Natural killer cell (primary cell): ENCODE data around the gene MALRD1. TPM values are rescaled to one million over a fixed set of nuclear protein-coding genes. Genes with fewer than 3 reads are reported as not detected.

Experiments
- ATAC-seq, 3 donors: fragments of 150-1000 bp in 2 of 3; fragments of 200-7000 bp in 1 of 3; cut with Tn5 transposase; 1 replicate in 1 of 3; 2 replicates in 2 of 3; pipeline ENCODE4 v1.10.0; 2021; ENCODE audit warnings: mild to moderate bottlenecking in 2 of 3, moderate library complexity in 2 of 3
- DNase-seq, 2 donors: peaks; one replicate each; pipeline versions ENCODE4 v3.0.0 to v3.0.0-alpha.2; 2013 to 2021; ENCODE audit warnings: mixed read lengths in 1 of 2
- H3K27ac ChIP-seq: one replicate; pipeline ENCODE4 v1.5.1; 2013; ENCODE audit warnings: mild to moderate bottlenecking, low read length
- H3K27me3 ChIP-seq: one replicate; pipeline ENCODE4 v1.6.1; 2013; ENCODE audit warnings: low read length; ENCODE audit not compliant: control insufficient read depth, insufficient read depth
- H3K36me3 ChIP-seq: one replicate; pipeline ENCODE4 v1.6.1; 2013; ENCODE audit warnings: low read length; ENCODE audit not compliant: control insufficient read depth, insufficient read depth
- H3K4me1 ChIP-seq: one replicate; pipeline ENCODE4 v1.6.1; 2013; ENCODE audit warnings: low read length; ENCODE audit not compliant: control insufficient read depth, insufficient read depth
- H3K4me3 ChIP-seq: one replicate; pipeline ENCODE4 v1.5.1; 2013; ENCODE audit warnings: low read length
- H3K9me3 ChIP-seq: one replicate; pipeline ENCODE4 v1.6.1; 2013; ENCODE audit warnings: low read length; ENCODE audit not compliant: control insufficient read depth, insufficient read depth
- H3K27ac Mint-ChIP-seq, 2 donors: one replicate each; pipeline ENCODE4 v1.8.0; 2022; ENCODE audit warnings: mild to moderate bottlenecking in 2 of 2, mixed read lengths in 2 of 2, moderate library complexity in 1 of 2
- H3K27me3 Mint-ChIP-seq, 2 donors: one replicate each; pipeline ENCODE4 v1.8.0; 2022; ENCODE audit warnings: low read depth in 2 of 2, mixed read lengths in 2 of 2
- H3K36me3 Mint-ChIP-seq: one replicate; pipeline ENCODE4 v1.8.0; 2022; ENCODE audit warnings: mixed read lengths
- H3K4me1 Mint-ChIP-seq, 2 donors: one replicate each; pipeline ENCODE4 v1.8.0; 2022; ENCODE audit warnings: mixed read lengths in 2 of 2
- H3K4me3 Mint-ChIP-seq: one replicate; pipeline ENCODE4 v1.8.0; 2022; ENCODE audit warnings: mild to moderate bottlenecking, moderate library complexity, mixed read lengths
- H3K9me3 Mint-ChIP-seq, 2 donors: one replicate each; pipeline ENCODE4 v1.8.0; 2022; ENCODE audit warnings: mixed read lengths in 2 of 2
- WGBS: methylation state at CpG from one replicate; pipeline ENCODE4 v1.1.7; 2013; ENCODE audit warnings: missing lambda C conversion rate; ENCODE audit not compliant: insufficient coverage; 5-methylcytosine and 5-hydroxymethylcytosine counted together
- intact Hi-C: fragments of 100-400 bp; cut with micrococcal nuclease; formaldehyde crosslinking; loops from one replicate; pipeline ENCODE4 v1.14.2; 2022
- total RNA-seq, 4 donors: library from RNA; stranded (reverse); fragments of 120-200 nt in 1 of 4; gene quantifications; one replicate each; pipeline versions ENCODE4 v1.2.3 to v1.2.4, GENCODE V29; 2013 to 2022
- TF ChIP-seq, protein P1 (sequence below): fragments of 200-600 bp; IDR thresholded peaks from one replicate; pipeline ENCODE4 v1.8.0; 2022; ENCODE audit warnings: antibody characterized with exemption

MALRD1 gene
- not detected for total RNA-seq
- total RNA-seq (2013): 0.27 TPM

DNA sequence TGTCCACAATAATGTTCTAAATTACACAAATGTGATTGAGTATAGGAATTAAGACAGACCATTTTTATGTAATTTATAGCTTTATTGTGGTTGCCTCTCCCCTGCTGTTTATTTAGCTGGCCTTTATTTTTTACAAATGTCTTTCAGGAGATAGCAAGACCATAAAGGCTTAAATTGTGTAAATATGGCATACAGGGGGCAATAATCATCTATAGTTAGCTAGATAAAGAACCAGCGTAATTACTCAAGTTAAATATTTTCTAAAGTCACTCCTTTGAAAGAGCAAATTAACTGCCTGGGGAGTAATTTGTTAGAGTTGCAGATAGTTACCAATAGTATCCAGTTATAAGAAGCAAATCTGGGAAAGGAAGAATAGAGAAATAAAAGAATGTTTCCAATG is at the start of gene MALRD1:
Gene MALRD1 (plus strand): TSS at position 313 of the 400 bp plus-strand sequence. CDS start 138 bp downstream, outside the sequence.
- Histone ChIP-seq H3K27ac (no peak within 1 kb of the TSS), H3K36me3 (no peaks in the 10 kb centered on the region), H3K4me1 (no peaks in the 10 kb centered on the region), H3K4me3 (no peak within 1 kb of the TSS), H3K9me3 (peaks cover 4% of the 10 kb centered on the region), H3K27me3 (no peaks in the 10 kb centered on the region)
- ATAC-seq: no peak
- peaks cover 14 to 16% of the 10 kb centered on the region in 2 donors for H3K9me3 Mint-ChIP-seq
- H3K27ac Mint-ChIP-seq: no peak within 1 kb of the TSS
- TF ChIP-seq, protein P1, sequence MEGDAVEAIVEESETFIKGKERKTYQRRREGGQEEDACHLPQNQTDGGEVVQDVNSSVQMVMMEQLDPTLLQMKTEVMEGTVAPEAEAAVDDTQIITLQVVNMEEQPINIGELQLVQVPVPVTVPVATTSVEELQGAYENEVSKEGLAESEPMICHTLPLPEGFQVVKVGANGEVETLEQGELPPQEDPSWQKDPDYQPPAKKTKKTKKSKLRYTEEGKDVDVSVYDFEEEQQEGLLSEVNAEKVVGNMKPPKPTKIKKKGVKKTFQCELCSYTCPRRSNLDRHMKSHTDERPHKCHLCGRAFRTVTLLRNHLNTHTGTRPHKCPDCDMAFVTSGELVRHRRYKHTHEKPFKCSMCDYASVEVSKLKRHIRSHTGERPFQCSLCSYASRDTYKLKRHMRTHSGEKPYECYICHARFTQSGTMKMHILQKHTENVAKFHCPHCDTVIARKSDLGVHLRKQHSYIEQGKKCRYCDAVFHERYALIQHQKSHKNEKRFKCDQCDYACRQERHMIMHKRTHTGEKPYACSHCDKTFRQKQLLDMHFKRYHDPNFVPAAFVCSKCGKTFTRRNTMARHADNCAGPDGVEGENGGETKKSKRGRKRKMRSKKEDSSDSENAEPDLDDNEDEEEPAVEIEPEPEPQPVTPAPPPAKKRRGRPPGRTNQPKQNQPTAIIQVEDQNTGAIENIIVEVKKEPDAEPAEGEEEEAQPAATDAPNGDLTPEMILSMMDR: no peak
- no peaks in the 10 kb centered on the region for H3K36me3 Mint-ChIP-seq
- intact Hi-C loops: no loop called here
- WGBS: no CpG with 5 or more reads among the region's 1 CpG
- H3K27me3 Mint-ChIP-seq: no peaks in the 10 kb centered on the region
- no peaks in the 10 kb centered on the region for H3K4me1 Mint-ChIP-seq
- no peak within 1 kb of the TSS for H3K4me3 Mint-ChIP-seq
- DNase-seq: no peak

DNA sequence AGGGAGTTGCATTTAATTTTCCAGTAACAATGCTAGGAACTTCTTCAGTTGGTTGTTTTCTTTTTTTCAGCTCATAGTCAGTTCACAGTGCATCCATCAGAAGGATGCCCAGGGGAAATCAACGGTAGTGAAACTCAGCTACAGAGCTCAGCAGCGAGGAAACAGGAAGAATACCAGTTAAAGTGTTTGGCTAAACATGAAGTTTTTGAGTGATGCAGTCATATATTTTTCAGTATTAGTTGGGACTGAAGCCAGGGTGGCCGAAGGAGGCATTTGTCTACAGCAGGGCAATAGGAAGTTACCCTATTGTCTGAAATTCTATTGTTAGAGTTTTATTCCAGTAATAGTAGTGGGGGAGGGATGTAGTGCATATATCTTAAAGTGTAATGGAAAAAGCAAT is 45.3 kb upstream of the MALRD1 start:
- no peaks in the 10 kb centered on the region for H3K36me3 ChIP-seq
- H3K27me3 ChIP-seq: no peaks in the 10 kb centered on the region
- TF ChIP-seq, protein P1: no peak
- no peaks in the 10 kb centered on the region for H3K9me3 ChIP-seq
- ATAC-seq (no peak), DNase-seq (no peak)
- 15% methylated on average over 3 of the region's 3 CpGs for WGBS
- no peak overlapping the region for H3K27ac Mint-ChIP-seq
- H3K27me3 Mint-ChIP-seq: no peaks in the 10 kb centered on the region
- no peaks in the 10 kb centered on the region for H3K4me1 ChIP-seq
- H3K27ac ChIP-seq: no peak overlapping the region
- H3K4me1 Mint-ChIP-seq: no peaks in the 10 kb centered on the region
- no peaks in the 10 kb centered on the region for H3K36me3 Mint-ChIP-seq
- intact Hi-C loops: no loop called here
- H3K9me3 Mint-ChIP-seq: peaks cover 12 to 14% of the 10 kb centered on the region in 2 donors
- no peak overlapping the region for H3K4me3 Mint-ChIP-seq
- no peak overlapping the region for H3K4me3 ChIP-seq

DNA sequence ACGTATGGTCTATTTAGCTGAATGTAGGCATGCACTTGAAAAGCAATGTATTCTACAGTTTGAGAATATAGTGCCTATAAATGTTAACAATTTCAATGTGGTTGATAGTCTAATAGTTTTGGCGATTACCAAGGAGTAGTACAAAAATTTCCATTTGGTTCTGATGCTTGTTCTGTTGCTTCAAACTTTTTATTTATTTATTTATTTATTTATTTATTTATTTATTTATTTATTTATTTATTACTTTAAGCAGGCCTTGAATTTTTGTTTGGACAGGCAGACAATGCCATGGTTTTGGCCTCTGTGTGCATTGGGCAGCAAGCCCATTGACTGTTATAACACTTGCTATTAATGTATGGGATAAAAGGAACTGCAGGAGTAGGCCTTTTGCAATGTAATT is 36.5 kb upstream of the MALRD1 start:
- intact Hi-C loops: no loop called here
- Histone ChIP-seq H3K27ac (no peak overlapping the region), H3K4me3 (no peak overlapping the region), H3K9me3 (peaks cover 3% of the 10 kb centered on the region), H3K27me3 (no peaks in the 10 kb centered on the region), H3K4me1 (no peaks in the 10 kb centered on the region), H3K36me3 (no peaks in the 10 kb centered on the region)
- 100% methylated on average over 1 of the region's 2 CpGs for WGBS
- H3K36me3 Mint-ChIP-seq: peaks cover 10% of the 10 kb centered on the region
- H3K27me3 Mint-ChIP-seq: no peaks in the 10 kb centered on the region
- TF ChIP-seq, protein P1: no peak
- H3K4me3 Mint-ChIP-seq: no peak overlapping the region
- ATAC-seq (no peak), DNase-seq (no peak)
- H3K27ac Mint-ChIP-seq: no peak overlapping the region
- H3K9me3 Mint-ChIP-seq: peaks cover 18 to 23% of the 10 kb centered on the region in 2 donors
- H3K4me1 Mint-ChIP-seq: no peaks in the 10 kb centered on the region

DNA sequence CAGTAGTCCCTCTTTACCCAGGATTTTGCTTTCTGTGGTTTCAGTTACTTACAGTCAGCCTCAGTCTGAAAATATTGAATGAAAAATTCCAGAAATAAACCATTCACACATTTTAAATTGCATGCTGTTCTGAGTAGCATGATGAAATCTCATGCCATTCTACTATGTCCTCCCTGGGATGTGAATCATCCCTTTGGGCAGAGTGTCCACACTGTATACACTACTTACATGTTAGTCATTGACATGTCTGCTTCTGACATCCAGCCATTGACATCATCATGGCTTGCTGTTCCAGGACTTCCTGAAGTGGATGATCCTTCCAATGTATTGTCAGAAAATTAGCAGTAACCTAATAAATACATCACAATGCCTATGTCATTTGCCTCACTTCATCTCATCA is 34.6 kb upstream of the MALRD1 start:
- ATAC-seq: no peak
- no peaks in the 10 kb centered on the region for H3K27me3 ChIP-seq
- no peaks in the 10 kb centered on the region for H3K27me3 Mint-ChIP-seq

More for the DNA sequence above, 34.6 kb upstream of the MALRD1 start:
- Mint-ChIP-seq H3K4me1 (no peaks in the 10 kb centered on the region), H3K27ac (no peak overlapping the region), H3K9me3 (peaks cover 14 to 17% of the 10 kb centered on the region in 2 donors), H3K36me3 (peaks cover 10% of the 10 kb centered on the region), H3K4me3 (no peak overlapping the region)
- intact Hi-C loops: no loop called here
- Histone ChIP-seq H3K9me3 (peaks cover 3% of the 10 kb centered on the region), H3K4me1 (no peaks in the 10 kb centered on the region), H3K27ac (no peak overlapping the region), H3K4me3 (no peak overlapping the region), H3K36me3 (no peaks in the 10 kb centered on the region)
- TF ChIP-seq, protein P1: no peak
- no peak for DNase-seq
